ENCODE data around the gene ID1. TPM values are rescaled to one million over a fixed set of nuclear protein-coding genes. Genes with fewer than 3 reads are reported as not detected.

ID1 gene
- total and polyA plus RNA-seq, 2 of the 13 experiments (the other 11 are each of a cell fraction or from before 2014, with no cell fraction given), result 320 to 419 TPM

- peak; percentile 71; the same call in 1 of the 2 replicates for TF ChIP-seq ZBTB26 (CRISPR knock-in tag; IDR thresholded peaks at IDR 0.05; ENCODE audit: borderline replicate concordance)
- TF ChIP-seq ZNF292 (CRISPR knock-in tag; IDR thresholded peaks at IDR 0.05; ENCODE audit: borderline replicate concordance, low read depth), result peak; percentile 52; the same call in 1 of the 2 replicates
- TF ChIP-seq ZNF589 (CRISPR knock-in tag; conservative IDR thresholded peaks at IDR 0.05), result peak; percentile 99
- peak; percentile 69 for TF ChIP-seq ZNF441 (CRISPR knock-in tag; IDR thresholded peaks at IDR 0.05; ENCODE audit: borderline replicate concordance)
- no peak for TF ChIP-seq ZNF432 (CRISPR knock-in tag; IDR thresholded peaks at IDR 0.05; ENCODE audit: borderline replicate concordance)
- no peak for TF ChIP-seq GTF2F1 (IDR thresholded peaks at IDR 0.05; ENCODE audit: low read length)
- TF ChIP-seq NBN (conservative IDR thresholded peaks at IDR 0.05), result no peak
- TF ChIP-seq ELF1 (CRISPR knock-in tag; IDR thresholded peaks at IDR 0.05), result peak; percentile 80
- TF ChIP-seq ZNF512 (CRISPR knock-in tag; IDR thresholded peaks at IDR 0.05), result peak; percentile 74; the same call in 1 of the 2 replicates
- TF ChIP-seq CCAR2 (optimal IDR thresholded peaks at IDR 0.05; ENCODE audit: low read depth, low read length), result peak; percentile 91
- TF ChIP-seq NPAS2 (CRISPR knock-in tag; IDR thresholded peaks at IDR 0.05; ENCODE audit: borderline replicate concordance), result peak; percentile 39; the same call in 1 of the 2 replicates
- peak; percentile 83; the same call in 1 of the 2 replicates for TF ChIP-seq NFKB2 (CRISPR knock-in tag; IDR thresholded peaks at IDR 0.05; ENCODE audit: borderline replicate concordance)
- TF ChIP-seq ZFAT (CRISPR knock-in tag; conservative IDR thresholded peaks at IDR 0.05), result peak; percentile 74; the same call in 1 of the 2 replicates
- no peak for TF ChIP-seq ZNF484 (CRISPR knock-in tag; IDR thresholded peaks at IDR 0.05; ENCODE audit: borderline replicate concordance, low read depth)
- TF ChIP-seq FOXP1 (IDR thresholded peaks at IDR 0.05), result no peak
- peak; percentile 80 for TF ChIP-seq FOXP1 (CRISPR knock-in tag; IDR thresholded peaks at IDR 0.05)
- TF ChIP-seq AHDC1 (CRISPR knock-in tag; IDR thresholded peaks at IDR 0.05; ENCODE audit: borderline replicate concordance), result peak; percentile 92
- peak; percentile 94 for TF ChIP-seq ZNF343 (CRISPR knock-in tag; IDR thresholded peaks at IDR 0.05)
- peak; percentile 40; the same call in 1 of the 2 replicates for TF ChIP-seq IRX3 (CRISPR knock-in tag; IDR thresholded peaks at IDR 0.05; ENCODE audit: borderline replicate concordance, low read depth)
- TF ChIP-seq MTA1 (CRISPR knock-in tag; IDR thresholded peaks at IDR 0.05; ENCODE audit: borderline replicate concordance), result peak; percentile 97; the same call in 1 of the 2 replicates
These were observed 32.2 kb upstream of the ID1 start (continued) for GRCh38 chr20:31572701-31573554.

All from HepG2 (cell line).